ES-I3 (cell line): ENCODE data around the gene APBA3.

Experiments
- H3K36me3 ChIP-seq: 2 replicates; pipeline ENCODE4 v1.6.1; 2013; ENCODE audit warnings: mild to moderate bottlenecking, low read length, control low read depth, moderate library complexity; ENCODE audit not compliant: insufficient read depth
- H3K4me1 ChIP-seq: 2 replicates; pipeline ENCODE4 v1.6.1; 2013; ENCODE audit warnings: mild to moderate bottlenecking, control low read depth, low read length; ENCODE audit not compliant: insufficient read depth
- H3K9ac ChIP-seq: 2 replicates; pipeline ENCODE4 v1.6.1; 2013; ENCODE audit warnings: low read depth, mild to moderate bottlenecking, low read length, moderate library complexity
- H3K9me3 ChIP-seq: 2 replicates; pipeline ENCODE4 v1.6.1; 2013; ENCODE audit warnings: mild to moderate bottlenecking, low read length, moderate library complexity; ENCODE audit not compliant: control insufficient read depth, insufficient read depth

APBA3 gene

DNA sequence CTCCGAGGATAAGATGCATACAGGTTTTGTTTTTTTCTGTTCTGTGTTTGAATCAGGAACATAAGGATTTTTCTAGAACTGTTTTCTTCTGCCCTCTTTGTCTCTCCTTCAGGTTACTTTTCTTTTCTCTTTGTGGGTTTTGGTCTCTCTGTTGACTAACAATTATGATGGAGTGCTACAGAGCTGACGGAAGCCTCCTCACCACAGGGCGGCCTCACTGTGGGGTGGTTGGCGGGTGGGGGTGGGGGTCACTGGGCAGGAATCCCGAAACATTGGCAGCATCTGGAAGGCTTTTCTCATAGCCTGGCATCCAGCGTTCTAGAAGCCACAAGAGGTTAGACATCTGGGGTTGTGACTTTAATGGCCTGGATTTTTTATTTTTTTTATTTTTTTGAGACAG, 36.6 kb upstream of the APBA3 start:
- no peaks in the 10 kb centered on the region for H3K4me1 ChIP-seq
- H3K9ac ChIP-seq = no peak overlapping the region
- H3K9me3 ChIP-seq = peaks cover 7% of the 10 kb centered on the region; the same call in 1 of the 2 replicates
- no peaks in the 10 kb centered on the region; the same call in 1 of the 2 replicates for H3K36me3 ChIP-seq

DNA sequence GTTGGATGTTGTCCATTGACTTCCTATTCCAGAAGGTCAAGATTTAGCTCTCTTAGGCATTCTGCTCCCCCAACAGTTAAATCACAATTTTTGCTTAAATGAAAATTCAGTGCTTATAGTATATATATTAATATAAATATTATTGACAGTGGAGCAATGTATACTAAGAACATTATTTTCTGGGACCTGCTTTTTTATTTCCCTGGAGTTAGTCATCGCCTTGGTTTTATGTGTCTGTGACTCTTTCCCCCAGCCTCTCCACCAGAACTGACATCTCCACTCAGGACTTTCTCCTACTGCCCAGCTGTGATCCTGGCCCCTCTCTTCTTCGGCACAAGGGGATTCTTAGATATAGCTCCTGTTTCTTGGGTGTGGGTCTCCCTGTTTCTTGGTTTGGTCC, 34.9 kb upstream of the APBA3 start:
- Histone ChIP-seq H3K36me3 (no peaks in the 10 kb centered on the region; the same call in 1 of the 2 replicates), H3K9me3 (peaks cover 7% of the 10 kb centered on the region; the same call in 1 of the 2 replicates), H3K9ac (no peak overlapping the region), H3K4me1 (no peaks in the 10 kb centered on the region)

DNA sequence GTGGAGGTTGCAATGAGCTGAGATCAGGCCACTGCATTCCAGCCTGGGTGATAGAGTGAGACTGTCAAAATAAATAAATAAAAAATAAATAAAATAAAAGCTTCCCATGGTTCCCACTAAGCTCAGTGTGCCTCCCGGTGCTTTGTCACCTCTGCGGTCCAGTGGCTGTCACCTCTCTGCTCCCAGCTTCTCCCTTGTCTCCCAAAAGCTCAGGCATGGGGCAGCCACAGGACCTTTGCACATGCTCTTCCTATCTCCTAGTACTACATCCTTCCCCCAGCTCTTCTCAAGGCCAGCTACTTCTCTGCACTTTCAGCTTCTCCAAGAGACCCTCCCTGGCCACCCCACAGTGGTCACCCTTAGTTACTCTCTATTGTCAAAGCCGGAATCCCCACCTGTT, 32.3 kb upstream of the APBA3 start:
- no peaks in the 10 kb centered on the region; the same call in 1 of the 2 replicates for H3K36me3 ChIP-seq
- no peak overlapping the region for H3K9ac ChIP-seq
- H3K9me3 ChIP-seq = peaks cover 7% of the 10 kb centered on the region; the same call in 1 of the 2 replicates
- no peaks in the 10 kb centered on the region for H3K4me1 ChIP-seq

DNA sequence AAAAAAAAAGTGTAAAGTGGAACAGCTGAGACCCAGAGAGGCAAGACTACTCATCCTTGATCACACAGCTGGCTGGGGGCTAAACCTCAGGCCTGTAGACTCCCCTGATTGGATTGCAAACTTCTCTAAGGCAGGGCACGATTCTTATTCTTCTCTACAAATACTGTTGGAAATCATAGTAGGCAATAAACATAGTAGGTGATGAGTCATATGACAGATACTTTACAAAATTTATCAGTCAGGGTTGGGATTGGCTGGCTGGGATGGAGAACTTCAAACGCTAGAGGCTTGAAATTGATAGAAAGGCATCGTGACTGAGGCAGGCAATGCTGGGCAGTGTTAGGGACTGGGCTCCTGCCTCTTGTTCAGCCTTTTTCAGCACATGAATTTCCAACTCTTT, 30.6 kb upstream of the APBA3 start:
- peaks cover 5% of the 10 kb centered on the region; the same call in 1 of the 2 replicates for H3K9me3 ChIP-seq
- no peak overlapping the region for H3K9ac ChIP-seq
- no peaks in the 10 kb centered on the region for H3K4me1 ChIP-seq
- no peaks in the 10 kb centered on the region for H3K36me3 ChIP-seq

DNA sequence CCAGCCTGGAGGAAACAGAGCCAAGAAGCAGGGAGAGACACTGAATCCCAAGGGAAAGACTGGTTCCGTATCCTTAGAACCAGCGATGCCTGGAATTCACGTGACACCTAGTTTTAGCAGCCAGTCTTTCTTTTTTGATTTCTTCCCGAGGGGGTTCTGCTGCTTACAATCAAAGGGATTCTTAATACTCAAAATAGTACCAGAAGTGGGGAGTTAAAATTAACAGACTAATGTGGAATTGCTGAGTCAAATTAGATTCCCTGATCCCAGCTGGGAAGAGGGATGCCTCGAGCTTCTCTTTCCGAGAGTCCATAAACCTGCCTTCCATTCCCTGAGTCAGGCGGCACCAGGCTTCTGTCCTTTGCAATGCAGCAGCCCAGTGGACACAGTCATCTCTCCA, 29.4 kb upstream of the APBA3 start:
- no peaks in the 10 kb centered on the region for H3K9me3 ChIP-seq
- H3K4me1 ChIP-seq = no peaks in the 10 kb centered on the region
- no peak overlapping the region for H3K9ac ChIP-seq
- no peaks in the 10 kb centered on the region for H3K36me3 ChIP-seq

DNA sequence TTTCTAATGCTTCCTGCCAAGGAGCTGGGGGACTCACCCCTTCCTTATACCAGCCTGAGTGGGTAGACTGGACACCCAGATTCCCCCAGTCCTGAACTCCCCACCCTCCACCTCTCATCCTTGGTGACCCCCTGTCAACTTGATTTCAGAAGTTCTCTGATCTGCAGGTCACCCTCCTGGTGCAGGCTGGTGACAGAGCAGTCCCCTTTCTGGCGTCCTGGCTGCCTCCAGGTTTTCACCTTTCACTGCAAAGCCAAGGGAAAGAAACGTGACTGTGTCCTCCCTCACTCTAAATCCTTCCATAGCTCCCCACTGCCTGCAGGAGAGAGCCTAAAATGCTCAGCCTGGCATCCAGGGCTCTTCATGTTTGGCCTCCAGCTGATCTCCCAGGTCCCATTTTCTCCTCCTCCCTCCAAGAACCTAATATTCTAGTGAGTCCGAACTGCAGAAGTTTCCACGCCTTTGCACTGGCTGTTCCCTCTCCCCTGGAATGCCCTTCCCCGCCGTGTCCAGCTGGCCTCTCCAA, 28.8 kb upstream of the APBA3 start:
- no peaks in the 10 kb centered on the region for H3K4me1 ChIP-seq
- H3K36me3 ChIP-seq = no peaks in the 10 kb centered on the region
- H3K9me3 ChIP-seq = no peaks in the 10 kb centered on the region
- H3K9ac ChIP-seq = no peak overlapping the region

DNA sequence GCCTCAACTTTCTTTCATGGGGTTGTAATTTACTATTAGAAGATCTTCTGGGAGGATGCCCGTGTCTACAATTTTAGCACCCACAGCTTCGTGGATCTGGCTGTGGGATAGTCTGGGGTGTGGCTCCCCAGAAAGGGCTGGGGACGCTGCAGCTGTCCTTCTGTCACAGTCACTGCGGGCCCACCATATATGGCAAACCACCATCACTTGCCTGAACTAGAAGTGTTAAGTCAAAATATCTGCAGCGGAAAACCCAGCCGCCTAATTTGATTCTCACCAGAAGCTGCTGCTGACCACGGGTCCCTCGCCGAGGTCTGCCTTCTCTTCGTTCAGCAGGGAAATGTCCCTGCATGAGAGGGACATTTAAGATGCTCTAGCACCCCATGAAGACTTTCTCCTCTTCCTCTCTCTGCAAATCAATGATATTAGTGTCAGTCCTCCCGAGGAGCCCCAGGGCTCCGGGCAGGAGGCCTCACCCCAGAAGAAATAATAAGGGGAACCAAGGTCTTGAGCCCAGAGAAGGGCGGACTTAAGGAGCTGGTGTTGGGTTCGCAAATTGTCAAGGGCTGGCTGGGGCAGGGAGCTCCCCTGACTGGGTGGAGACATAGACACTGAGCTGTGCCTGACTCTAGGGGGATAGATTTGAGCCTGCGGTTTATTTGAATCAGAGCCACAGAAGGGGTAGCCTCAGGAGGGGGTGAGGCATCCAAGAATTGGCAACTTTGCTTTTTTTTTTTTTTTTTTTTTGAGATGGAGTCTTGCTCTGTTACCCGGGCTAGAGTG, 27.7 kb upstream of the APBA3 start:
- no peaks in the 10 kb centered on the region for H3K9me3 ChIP-seq
- no peak overlapping the region for H3K9ac ChIP-seq
- no peaks in the 10 kb centered on the region for H3K36me3 ChIP-seq
- H3K4me1 ChIP-seq = no peaks in the 10 kb centered on the region

DNA sequence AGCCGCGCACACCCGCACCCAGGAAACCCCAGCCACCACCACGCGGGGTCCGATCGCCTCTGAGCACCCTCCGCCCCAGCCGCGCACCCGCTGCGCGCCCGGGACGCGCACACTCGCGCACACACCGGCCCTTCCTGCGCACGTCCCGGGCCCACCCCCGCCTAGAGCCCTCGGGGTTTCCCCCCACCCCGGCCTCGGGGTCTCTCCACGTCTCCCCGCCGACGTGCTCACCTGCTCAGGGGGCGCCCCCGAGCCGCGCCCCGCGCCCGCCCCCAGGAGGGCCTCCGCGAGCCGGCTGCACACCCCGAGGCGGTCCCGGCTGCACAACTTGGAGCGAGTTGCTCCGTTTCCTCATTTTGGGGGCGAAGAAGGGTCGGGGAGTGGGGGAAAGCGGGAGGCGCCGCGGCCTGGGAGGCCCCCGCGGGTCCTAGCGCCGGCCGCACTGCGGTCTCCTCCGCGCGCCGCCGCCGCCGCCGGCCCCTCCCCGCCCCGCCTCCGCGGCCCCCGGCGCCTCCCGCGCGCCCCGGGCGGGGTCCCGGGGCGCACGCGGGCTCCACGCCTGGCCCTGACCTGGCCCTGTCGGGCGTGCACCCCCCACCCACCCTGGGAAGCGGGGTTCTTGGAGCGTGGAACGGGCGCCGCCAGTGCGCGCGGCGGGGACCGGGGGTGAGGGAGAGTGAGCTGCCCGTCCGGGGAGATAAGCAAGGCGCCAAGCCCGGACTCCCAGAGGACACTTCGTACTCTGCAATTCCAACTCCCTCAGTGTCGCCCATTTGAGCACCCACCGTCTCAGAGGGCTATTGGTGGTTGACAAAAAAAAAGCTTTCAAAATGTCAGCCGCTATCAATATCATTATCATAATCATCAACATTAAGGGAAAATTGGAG, 24.7 kb upstream of the APBA3 start, which contains the start of gene MATK:
MATK (minus strand) TSS at position 444 of the 887 bp plus-strand sequence. CDS start 1,246 bp downstream, outside the sequence.
- H3K36me3 ChIP-seq = peaks cover 4% of the 10 kb centered on the region; the same call in 1 of the 2 replicates
- peaks cover 11% of the 10 kb centered on the region for H3K9me3 ChIP-seq

DNA sequence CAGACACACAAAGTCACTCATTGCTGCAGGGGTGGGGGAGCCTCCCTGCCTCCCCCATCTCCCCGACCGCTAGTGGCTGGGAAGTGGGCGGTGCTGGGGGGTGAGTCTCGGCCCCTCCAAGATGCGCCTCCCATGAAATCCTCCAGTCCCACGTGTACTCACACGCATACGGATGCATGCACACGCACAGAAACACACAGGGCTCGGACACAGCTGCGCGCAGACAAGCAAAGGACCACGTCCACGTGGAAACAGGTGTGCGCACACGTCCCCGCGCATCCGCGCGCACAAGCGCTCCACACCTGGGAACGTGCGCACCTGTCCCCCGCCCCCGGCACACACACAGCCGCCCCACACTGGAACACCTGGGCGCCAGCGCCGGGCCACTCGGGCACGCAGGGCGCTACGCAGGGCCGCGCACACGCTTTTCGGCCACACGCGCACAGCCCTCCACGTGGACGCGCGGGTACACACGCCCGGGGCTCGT, 24.0 kb upstream of the APBA3 start:
- peak overlapping the region; percentile 70 for H3K9ac ChIP-seq
- peaks cover 15% of the 10 kb centered on the region for H3K9me3 ChIP-seq
- H3K4me1 ChIP-seq = no peaks in the 10 kb centered on the region
- peaks cover 4% of the 10 kb centered on the region; the same call in 1 of the 2 replicates for H3K36me3 ChIP-seq

More for the DNA sequence above, 24.7 kb upstream of the APBA3 start, which contains the start of gene MATK:
- Histone ChIP-seq H3K4me1 (no peaks in the 10 kb centered on the region), H3K9ac (peak within 1 kb of the TSS; percentile 70)

DNA sequence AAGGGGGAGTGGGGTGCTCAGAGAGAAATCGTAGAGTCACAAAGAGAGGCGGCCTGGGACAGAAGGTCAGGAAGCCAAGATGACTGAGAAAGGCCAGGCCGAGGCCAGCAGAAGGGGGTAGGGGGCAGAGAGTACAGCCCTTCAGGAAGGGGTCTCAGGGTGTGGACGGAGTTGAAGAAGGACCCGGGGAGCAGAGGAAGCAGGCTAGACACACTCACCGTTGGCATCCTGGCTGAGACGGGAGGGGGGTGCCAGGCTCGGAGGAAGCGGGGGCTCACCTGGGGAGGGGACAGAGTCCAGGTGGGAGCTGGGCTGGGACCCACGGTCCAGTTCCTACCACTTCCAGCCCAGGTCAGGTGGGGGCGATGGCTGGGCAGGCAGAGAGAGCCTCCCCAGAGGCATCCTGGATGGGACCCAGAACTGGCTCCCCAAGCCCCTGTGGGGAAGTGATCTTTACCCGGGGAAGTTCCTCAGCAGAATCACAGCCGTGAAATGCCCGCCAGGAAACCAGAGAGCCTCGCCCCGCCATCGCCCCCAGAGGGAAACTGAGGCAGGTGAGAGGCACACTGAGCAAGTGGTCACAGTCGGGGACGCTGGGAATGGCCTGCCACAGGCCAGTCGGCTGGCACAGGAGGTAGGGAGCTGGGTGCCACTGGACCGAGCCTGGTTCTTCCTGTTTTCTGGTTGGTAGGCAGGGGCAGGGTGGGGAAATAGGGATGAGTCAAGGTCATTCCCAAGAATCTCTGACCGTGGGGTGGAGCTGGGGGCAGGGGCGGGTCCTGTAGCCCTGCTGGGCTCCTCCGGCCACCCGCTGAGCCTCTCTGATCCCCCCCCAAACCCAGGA, 23.3 kb upstream of the APBA3 start:
- Histone ChIP-seq H3K4me1 (no peaks in the 10 kb centered on the region), H3K36me3 (peaks cover 4% of the 10 kb centered on the region; the same call in 1 of the 2 replicates), H3K9me3 (peaks cover 15% of the 10 kb centered on the region), H3K9ac (peak overlapping the region; percentile 70)

DNA sequence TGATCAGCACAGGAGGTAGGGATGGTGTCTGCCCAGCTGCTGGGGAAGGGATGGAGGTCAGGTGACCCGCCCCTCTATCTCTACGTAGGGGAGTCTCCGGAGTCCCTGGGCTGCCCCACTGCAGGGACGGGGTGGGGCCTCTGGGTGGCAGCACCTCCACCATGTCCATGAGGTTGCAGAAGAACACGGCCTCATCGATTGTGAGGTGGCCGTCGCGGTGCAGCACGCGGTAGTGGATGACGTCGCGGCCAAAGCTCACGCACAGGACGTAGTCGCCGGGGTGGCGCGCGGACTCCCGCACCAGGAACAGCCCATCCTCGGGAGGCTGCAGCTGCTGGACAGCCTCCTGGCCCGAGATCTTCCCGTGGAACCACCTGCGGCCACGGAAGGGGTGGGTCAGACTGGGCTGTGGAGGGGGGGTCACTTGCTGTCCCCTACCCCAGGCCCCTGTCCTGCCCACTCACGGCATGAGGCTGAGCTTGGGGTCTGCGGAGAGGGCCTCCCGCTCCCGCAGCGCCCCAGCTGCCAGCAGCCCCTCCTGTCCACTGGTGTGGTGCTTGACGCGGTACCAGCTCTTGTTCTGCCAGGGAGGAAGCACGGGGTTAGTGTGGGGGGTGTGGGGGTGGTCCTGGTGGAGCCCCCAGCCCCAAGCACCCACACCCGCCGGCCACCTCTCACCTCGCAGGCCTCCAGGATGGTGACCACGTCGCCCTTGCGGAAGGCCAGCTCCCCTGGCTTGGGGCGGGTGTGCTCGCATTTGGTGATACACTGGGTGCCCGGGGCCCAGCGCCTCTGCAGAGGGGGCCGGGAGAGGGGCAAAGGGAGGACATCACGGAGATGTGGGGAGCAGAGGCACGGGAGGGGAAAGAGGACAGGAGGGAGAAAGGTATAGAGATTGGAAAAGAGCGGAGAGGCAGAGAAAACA, 22.4 kb upstream of the APBA3 start:
- Histone ChIP-seq H3K9me3 (peaks cover 15% of the 10 kb centered on the region), H3K9ac (no peak overlapping the region), H3K36me3 (peaks cover 4% of the 10 kb centered on the region; the same call in 1 of the 2 replicates), H3K4me1 (no peaks in the 10 kb centered on the region)

DNA sequence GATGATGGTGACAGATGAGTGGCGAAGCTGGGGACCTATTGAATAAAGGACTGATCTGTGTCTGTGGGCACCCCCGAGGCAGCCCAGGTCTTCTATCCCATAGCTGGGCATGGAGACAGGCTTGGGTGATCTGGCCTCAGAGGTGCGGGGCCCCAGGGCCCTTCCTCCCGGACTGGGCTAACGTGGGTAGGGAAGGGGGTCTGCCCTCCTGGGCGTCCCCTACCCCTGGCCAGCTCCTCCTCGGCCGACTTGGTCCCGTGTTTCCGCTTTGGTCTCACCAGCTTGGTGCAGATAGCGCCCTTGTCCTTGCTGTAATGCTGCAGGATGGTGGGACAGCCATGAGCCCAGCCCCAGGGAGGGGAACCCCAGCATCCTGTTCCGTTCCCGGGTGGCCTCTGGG, 21.4 kb upstream of the APBA3 start:
- Histone ChIP-seq H3K36me3 (peaks cover 4% of the 10 kb centered on the region; the same call in 1 of the 2 replicates), H3K9ac (no peak overlapping the region), H3K9me3 (peaks cover 15% of the 10 kb centered on the region), H3K4me1 (no peaks in the 10 kb centered on the region)

DNA sequence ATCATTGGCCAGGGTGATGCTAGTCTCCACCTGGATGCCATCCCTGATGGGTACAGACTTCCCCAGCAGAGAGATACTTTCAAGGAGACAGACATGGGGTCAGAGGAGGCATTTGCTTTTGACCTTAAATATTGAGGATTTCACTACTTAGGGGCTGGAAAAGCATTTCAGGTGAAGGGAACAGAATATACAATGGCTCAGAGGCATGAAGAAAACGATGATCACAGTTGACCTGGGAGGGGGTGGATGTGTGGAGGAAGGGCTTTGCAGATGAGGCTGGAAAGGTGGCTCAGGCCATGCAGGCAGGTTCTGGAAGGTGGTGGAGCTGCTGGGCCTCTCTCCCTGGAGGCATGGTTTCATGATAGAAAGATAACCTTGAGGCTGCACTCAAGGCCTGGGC, 20.8 kb upstream of the APBA3 start:
- Histone ChIP-seq H3K36me3 (peaks cover 4% of the 10 kb centered on the region; the same call in 1 of the 2 replicates), H3K4me1 (no peaks in the 10 kb centered on the region), H3K9ac (no peak overlapping the region), H3K9me3 (peaks cover 15% of the 10 kb centered on the region)
